Lower leg skin (tissue), 4 donors: ENCODE measurements around the gene MGA. TPM values are rescaled to one million over a fixed set of nuclear protein-coding genes. Genes with fewer than 3 reads are reported as not detected.

Source experiments
- DNase-seq, 2 donors: peaks; one replicate each; pipeline ENCODE4 v3.0.0-alpha.2; 2019; ENCODE audit warnings: low spot score in 2 of 2
- H3K4me3 ChIP-seq: fragments of 200-600 bp; sonication (generic); 2 replicates; pipeline ENCODE4 v1.5.1; 2017; ENCODE audit warnings: mild to moderate bottlenecking, low read depth; ENCODE audit not compliant: poor library complexity, severe bottlenecking
- POLR2A ChIP-seq, 2 donors: fragments of 450-650 bp; IDR thresholded peaks; one replicate each; pipeline ENCODE4 v1.6.1; 2016 to 2017; ENCODE audit warnings: antibody characterized with exemption in 2 of 2, mild to moderate bottlenecking in 1 of 2, moderate library complexity in 1 of 2
- WGBS, 2 donors: methylation state at CpG; one replicate each; pipeline ENCODE4 v1.1.5; 2018; 5-methylcytosine and 5-hydroxymethylcytosine counted together
- intact Hi-C: fragments of 100-400 bp; cut with DNase I; formaldehyde crosslinking; loops from one replicate; pipeline ENCODE4 v1.15.0; 2023; ENCODE audit warnings: low total_unique reads
- total RNA-seq, 4 donors: library from RNA; depleted of rRNA; stranded (reverse); fragments of >200 nt; gene quantifications; one replicate each; pipeline ENCODE4 v1.1.0, GENCODE V29; 2016
- TF ChIP-seq, protein P1 (sequence below), 3 donors: fragments of 450-650 bp; IDR thresholded peaks; one replicate each; pipeline ENCODE4 v1.5.1; 2016; ENCODE audit warnings: antibody characterized with exemption in 3 of 3, mild to moderate bottlenecking in 3 of 3, moderate library complexity in 2 of 3

Gene MGA
- total RNA-seq, 4 donors from 2014 or later, result 17.2 to 24.1 (median 20.7) TPM

DNA sequence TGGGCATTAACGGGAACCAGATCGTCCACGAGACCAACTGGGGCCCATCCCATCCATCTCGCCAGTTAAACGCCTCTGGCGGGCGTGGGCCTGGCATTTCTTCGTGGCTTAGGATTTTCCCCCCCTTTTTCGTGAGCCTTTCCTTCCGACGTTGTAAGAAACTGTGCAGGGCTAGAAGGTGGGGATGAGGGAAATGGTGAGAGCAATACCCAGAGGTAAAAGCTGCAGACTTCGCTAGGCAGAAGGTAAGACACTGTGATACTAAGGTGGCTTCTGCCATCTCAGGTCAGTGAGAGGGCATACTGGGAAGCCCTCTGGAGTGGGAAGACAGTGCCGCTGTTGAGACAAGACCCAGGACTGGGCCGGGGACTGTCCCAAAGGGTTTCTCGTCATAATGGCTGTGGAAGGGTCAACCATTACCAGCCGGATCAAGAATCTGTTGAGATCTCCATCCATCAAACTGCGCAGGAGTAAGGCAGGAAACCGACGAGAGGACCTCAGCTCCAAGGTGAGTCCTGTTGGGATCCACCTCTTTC is 114.7 kb downstream of the MGA start:
- 3 to 5% methylated on average over 19 of the region's 19 CpGs for WGBS, 2 donors
- TF ChIP-seq POLR2A (IDR thresholded peaks at IDR 0.05), result no peak
- TF ChIP-seq, protein P1, sequence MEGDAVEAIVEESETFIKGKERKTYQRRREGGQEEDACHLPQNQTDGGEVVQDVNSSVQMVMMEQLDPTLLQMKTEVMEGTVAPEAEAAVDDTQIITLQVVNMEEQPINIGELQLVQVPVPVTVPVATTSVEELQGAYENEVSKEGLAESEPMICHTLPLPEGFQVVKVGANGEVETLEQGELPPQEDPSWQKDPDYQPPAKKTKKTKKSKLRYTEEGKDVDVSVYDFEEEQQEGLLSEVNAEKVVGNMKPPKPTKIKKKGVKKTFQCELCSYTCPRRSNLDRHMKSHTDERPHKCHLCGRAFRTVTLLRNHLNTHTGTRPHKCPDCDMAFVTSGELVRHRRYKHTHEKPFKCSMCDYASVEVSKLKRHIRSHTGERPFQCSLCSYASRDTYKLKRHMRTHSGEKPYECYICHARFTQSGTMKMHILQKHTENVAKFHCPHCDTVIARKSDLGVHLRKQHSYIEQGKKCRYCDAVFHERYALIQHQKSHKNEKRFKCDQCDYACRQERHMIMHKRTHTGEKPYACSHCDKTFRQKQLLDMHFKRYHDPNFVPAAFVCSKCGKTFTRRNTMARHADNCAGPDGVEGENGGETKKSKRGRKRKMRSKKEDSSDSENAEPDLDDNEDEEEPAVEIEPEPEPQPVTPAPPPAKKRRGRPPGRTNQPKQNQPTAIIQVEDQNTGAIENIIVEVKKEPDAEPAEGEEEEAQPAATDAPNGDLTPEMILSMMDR (IDR thresholded peaks at IDR 0.05), result no peak
- H3K4me3 ChIP-seq, result peak overlapping the region; percentile 78
- no peak for DNase-seq
- intact Hi-C loops, result loop anchor here (5.0 kb wide), 1 partner anchor 37 kb away; no protein-coding TSS in a partner anchor

- H3K4me3 ChIP-seq, result no peak overlapping the region
- intact Hi-C loops, result no loop called here
- WGBS, 2 donors, result 15 to 29% methylated on average over 2 of the region's 2 CpGs
- TF ChIP-seq, protein P1 (IDR thresholded peaks at IDR 0.05), result no peak
- no peak for TF ChIP-seq POLR2A (IDR thresholded peaks at IDR 0.05)
- DNase-seq, result no peak
Measured at GRCh38 chr15:41775651-41776050, 115.4 kb downstream of the MGA start.

- intact Hi-C loops, result no loop called here
- TF ChIP-seq POLR2A (IDR thresholded peaks at IDR 0.05), result no peak
- TF ChIP-seq, protein P1 (IDR thresholded peaks at IDR 0.05), result no peak
- DNase-seq, result no peak
- WGBS, 2 donors, result 57% methylated on average over 1 of the region's 1 CpG
- no peak overlapping the region for H3K4me3 ChIP-seq
Measured at GRCh38 chr15:41777421-41777973, 117.3 kb downstream of the MGA start.

DNA sequence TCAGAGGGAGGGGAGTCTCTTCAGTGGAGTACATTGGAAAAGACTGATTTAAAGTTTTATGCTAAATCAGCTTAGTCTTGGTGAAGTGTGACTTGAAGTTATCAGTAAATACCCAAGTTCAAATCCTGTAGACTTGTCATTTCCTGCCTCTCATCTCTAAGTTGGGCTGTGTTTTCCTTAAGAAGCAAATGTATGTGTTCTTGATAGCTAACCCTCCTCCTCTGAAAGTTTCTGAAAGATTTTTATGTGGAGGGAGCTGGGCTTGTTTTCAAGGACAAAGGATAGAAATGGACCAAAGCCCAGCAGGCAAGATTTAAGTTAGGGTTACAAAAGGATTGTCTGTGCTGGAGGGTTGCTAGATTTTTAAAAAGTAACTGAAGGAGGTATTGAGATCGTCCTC is 118.3 kb downstream of the MGA start:
- TF ChIP-seq, protein P1 (IDR thresholded peaks at IDR 0.05), result no peak
- TF ChIP-seq POLR2A (IDR thresholded peaks at IDR 0.05), result no peak
- WGBS, 2 donors, result 42 to 62% methylated on average over 1 of the region's 1 CpG
- DNase-seq, result no peak
- no peak overlapping the region for H3K4me3 ChIP-seq
- intact Hi-C loops, result no loop called here

DNA sequence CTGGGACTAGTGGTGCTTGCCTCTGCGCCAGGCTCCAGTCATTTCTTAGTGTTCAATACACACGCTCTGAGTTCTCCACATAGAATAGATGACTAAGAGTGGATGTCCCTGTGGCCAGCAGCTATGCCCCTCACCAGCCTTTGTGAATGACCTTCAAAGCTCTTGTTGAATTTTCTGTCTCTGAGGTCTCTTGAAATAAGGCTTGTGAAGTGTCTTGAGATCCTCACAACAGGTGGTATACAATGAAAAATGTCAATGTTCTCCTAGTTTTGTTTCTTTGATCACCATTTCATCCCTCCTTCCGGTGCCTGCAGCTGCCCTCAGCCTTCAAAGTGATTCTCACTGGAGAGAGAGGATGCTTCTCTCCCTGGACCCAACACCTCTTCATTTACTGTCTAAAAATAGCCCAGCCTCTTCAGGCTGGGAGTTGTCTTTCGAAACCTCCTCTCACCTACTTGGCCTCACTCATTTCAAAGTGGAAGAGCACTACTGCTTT is 119.5 kb downstream of the MGA start:
- TF ChIP-seq, protein P1 (IDR thresholded peaks at IDR 0.05), result no peak
- no peak for TF ChIP-seq POLR2A (IDR thresholded peaks at IDR 0.05)
- intact Hi-C loops, result no loop called here
- no peak overlapping the region for H3K4me3 ChIP-seq
- no peak for DNase-seq
- WGBS, 2 donors, result 60 to 71% methylated on average over 4 of the region's 4 CpGs
